H7 (cell line): Measurements from ENCODE around the gene IGFBP1. TPM values are rescaled to one million over a fixed set of nuclear protein-coding genes. Genes with fewer than 3 reads are reported as not detected.
"Not testable (repeated sequence)": the region's sequence is repeated elsewhere in the genome, so short reads cannot be mapped to it uniquely, and the experiment has no call there.

ENCODE experiments used
- DNase-seq: peaks from one replicate; pipeline ENCODE4 v3.0.0; 2012
- H3K27me3 ChIP-seq: 2 replicates; pipeline ENCODE4 v1.6.0; 2011; ENCODE audit warnings: mild to moderate bottlenecking, low read length; ENCODE audit not compliant: control insufficient read depth, insufficient read depth
- H3K36me3 ChIP-seq: replicated peaks from 2 replicates; pipeline ENCODE4 v1.5.1; 2011; ENCODE audit warnings: low read length; ENCODE audit not compliant: control insufficient read depth, insufficient read depth
- H3K4me3 ChIP-seq: 2 replicates; pipeline ENCODE4 v1.5.1; 2011; ENCODE audit warnings: low read depth, mild to moderate bottlenecking, control low read depth, low read length, moderate library complexity; ENCODE audit not compliant: insufficient read depth
- total RNA-seq: library from RNA; depleted of rRNA; stranded (reverse); fragments of >200 nt; shearing (Covaris generic); gene quantifications from 2 replicates; pipeline ENCODE4 v1.2.3, GENCODE V29; 2014; rRNA removed

The IGFBP1 gene
- total RNA-seq: not detected in 2 replicates

- Histone ChIP-seq H3K36me3 (no peaks in the 10 kb centered on the region), H3K4me3 (peak within 1 kb of the TSS; percentile 42), H3K27me3 (peaks cover 40% of the 10 kb centered on the region)
- DNase-seq: peak; percentile 83
Measured at GRCh38 chr7:45888185-45888992, at the start of gene IGFBP1. Gene IGFBP1 (plus strand): TSS chr7:45888488. CDS start chr7:45888653, 165 bp downstream.

- not testable (repeated sequence) for DNase-seq, H3K27me3 ChIP-seq, H3K4me3 ChIP-seq, H3K36me3 ChIP-seq
Measured at GRCh38 chr7:45838852-45839251, 49.4 kb upstream of the IGFBP1 start.

GRCh38 chr7:45841926-45842717 is 46.2 kb upstream of the IGFBP1 start:
- not testable (repeated sequence) for DNase-seq, H3K4me3 ChIP-seq

GRCh38 chr7:45846536-45846935 is 41.8 kb upstream of the IGFBP1 start:
- H3K4me3 ChIP-seq, H3K27me3 ChIP-seq, DNase-seq, H3K36me3 ChIP-seq: not testable (repeated sequence)

More at GRCh38 chr7:45841926-45842717, 46.2 kb upstream of the IGFBP1 start:
- H3K27me3 ChIP-seq, H3K36me3 ChIP-seq: not testable (repeated sequence)

GRCh38 chr7:45848734-45849133 is 39.6 kb upstream of the IGFBP1 start:
- not testable (repeated sequence) for H3K36me3 ChIP-seq, H3K4me3 ChIP-seq, DNase-seq, H3K27me3 ChIP-seq

GRCh38 chr7:45852984-45853383 is 35.3 kb upstream of the IGFBP1 start:
- DNase-seq, H3K4me3 ChIP-seq, H3K27me3 ChIP-seq, H3K36me3 ChIP-seq: not testable (repeated sequence)

- H3K27me3 ChIP-seq, H3K36me3 ChIP-seq, DNase-seq, H3K4me3 ChIP-seq: not testable (repeated sequence)
Measured at GRCh38 chr7:45853491-45853890, 34.8 kb upstream of the IGFBP1 start.

- H3K27me3 ChIP-seq, H3K4me3 ChIP-seq, DNase-seq, H3K36me3 ChIP-seq: not testable (repeated sequence)
Measured at GRCh38 chr7:45855680-45856079, 32.6 kb upstream of the IGFBP1 start.

GRCh38 chr7:45856888-45857287 is 31.4 kb upstream of the IGFBP1 start:
- H3K36me3 ChIP-seq, H3K27me3 ChIP-seq, H3K4me3 ChIP-seq, DNase-seq: not testable (repeated sequence)

GRCh38 chr7:45863715-45864114 is 24.6 kb upstream of the IGFBP1 start:
- H3K27me3 ChIP-seq: no peaks in the 10 kb centered on the region
- H3K4me3 ChIP-seq: no peak overlapping the region
- no peaks in the 10 kb centered on the region for H3K36me3 ChIP-seq
- DNase-seq: peak; percentile 82

GRCh38 chr7:45865594-45866410 is 22.5 kb upstream of the IGFBP1 start:
- Histone ChIP-seq H3K27me3 (no peaks in the 10 kb centered on the region), H3K36me3 (no peaks in the 10 kb centered on the region), H3K4me3 (no peak overlapping the region)
- DNase-seq: no peak

- no peaks in the 10 kb centered on the region for H3K36me3 ChIP-seq
- H3K4me3 ChIP-seq: no peak overlapping the region
- no peak for DNase-seq
- H3K27me3 ChIP-seq: no peaks in the 10 kb centered on the region
Measured at GRCh38 chr7:45867471-45867870, 20.8 kb upstream of the IGFBP1 start.

GRCh38 chr7:45869426-45869825 is 18.9 kb upstream of the IGFBP1 start:
- Histone ChIP-seq H3K27me3 (no peaks in the 10 kb centered on the region), H3K4me3 (no peak overlapping the region), H3K36me3 (no peaks in the 10 kb centered on the region)
- DNase-seq: no peak
